ENCODE data around the gene TBC1D7. TPM values are rescaled to one million over a fixed set of nuclear protein-coding genes. Genes with fewer than 3 reads are reported as not detected.

The TBC1D7 gene
- total RNA-seq, 4 donors from 2014 or later, result 5.7 to 14.9 (median 6.6) TPM

GRCh38 chr6:13261464-13261994 is 66.8 kb downstream of the TBC1D7 start:
- DNase-seq (no peak), ATAC-seq (no peak)
- Histone ChIP-seq H3K27me3 (no peaks in the 10 kb centered on the region), H3K4me3 (no peak overlapping the region), H3K9me3 (no peaks in the 10 kb centered on the region), H3K27ac (no peak overlapping the region), H3K36me3 (no peaks in the 10 kb centered on the region), H3K4me1 (no peaks in the 10 kb centered on the region)
- TF ChIP-seq POLR2A (IDR thresholded peaks at IDR 0.05), result no peak
- TF ChIP-seq CTCF (IDR thresholded peaks at IDR 0.05 in 4 of 5, conservative IDR thresholded peaks at IDR 0.05 in 1 of 5), result no peak
- in situ Hi-C loops (cut with MboI; ENCODE audit: low sequenced_read_pairs in 4 of 4), result no loop called here
- intact Hi-C loops (cut with DNase I; ENCODE audit: low total_unique reads), result no loop called here

DNA sequence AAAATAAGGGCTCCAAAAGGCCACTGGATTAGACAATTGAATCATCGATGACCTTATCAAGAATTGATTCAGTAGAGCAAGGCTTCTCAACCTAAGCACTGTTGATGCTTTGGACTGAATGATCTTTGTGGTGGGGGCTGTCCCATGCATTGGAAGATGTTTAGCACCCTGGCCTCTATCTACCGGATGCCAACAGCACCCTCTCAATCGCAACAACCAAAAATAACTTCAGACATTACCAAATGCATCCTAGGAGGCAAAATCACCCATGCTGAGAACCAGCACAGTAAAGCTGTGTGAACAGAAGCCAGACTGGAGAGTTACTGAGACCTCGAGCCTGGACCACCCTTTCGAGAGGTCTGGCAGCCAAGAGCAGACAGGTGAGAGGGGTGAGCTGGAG is 67.5 kb downstream of the TBC1D7 start:
- Histone ChIP-seq H3K27ac (no peak overlapping the region), H3K4me1 (no peaks in the 10 kb centered on the region), H3K36me3 (no peaks in the 10 kb centered on the region), H3K27me3 (no peaks in the 10 kb centered on the region), H3K9me3 (no peaks in the 10 kb centered on the region), H3K4me3 (no peak overlapping the region)
- DNase-seq (no peak), ATAC-seq (no peak)
- TF ChIP-seq POLR2A (IDR thresholded peaks at IDR 0.05) (no peak), CTCF (IDR thresholded peaks at IDR 0.05 in 4 of 5, conservative IDR thresholded peaks at IDR 0.05 in 1 of 5) (no peak)
- in situ Hi-C loops (cut with MboI; ENCODE audit: low sequenced_read_pairs in 4 of 4), result no loop called here
- intact Hi-C loops (cut with DNase I; ENCODE audit: low total_unique reads), result no loop called here

GRCh38 chr6:13260101-13260598 is 68.2 kb downstream of the TBC1D7 start:
- no peaks in the 10 kb centered on the region for H3K4me1 ChIP-seq
- intact Hi-C loops (cut with DNase I; ENCODE audit: low total_unique reads), result no loop called here
- ATAC-seq (no peak), DNase-seq (no peak)
- no peak overlapping the region for H3K27ac ChIP-seq
- TF ChIP-seq CTCF (IDR thresholded peaks at IDR 0.05 in 4 of 5, conservative IDR thresholded peaks at IDR 0.05 in 1 of 5) (no peak), POLR2A (IDR thresholded peaks at IDR 0.05) (no peak)
- H3K4me3 ChIP-seq, result no peak overlapping the region
- no peaks in the 10 kb centered on the region for H3K27me3 ChIP-seq
- in situ Hi-C loops (cut with MboI; ENCODE audit: low sequenced_read_pairs in 4 of 4), result no loop called here
- H3K9me3 ChIP-seq, result no peaks in the 10 kb centered on the region
- H3K36me3 ChIP-seq, result no peaks in the 10 kb centered on the region

DNA sequence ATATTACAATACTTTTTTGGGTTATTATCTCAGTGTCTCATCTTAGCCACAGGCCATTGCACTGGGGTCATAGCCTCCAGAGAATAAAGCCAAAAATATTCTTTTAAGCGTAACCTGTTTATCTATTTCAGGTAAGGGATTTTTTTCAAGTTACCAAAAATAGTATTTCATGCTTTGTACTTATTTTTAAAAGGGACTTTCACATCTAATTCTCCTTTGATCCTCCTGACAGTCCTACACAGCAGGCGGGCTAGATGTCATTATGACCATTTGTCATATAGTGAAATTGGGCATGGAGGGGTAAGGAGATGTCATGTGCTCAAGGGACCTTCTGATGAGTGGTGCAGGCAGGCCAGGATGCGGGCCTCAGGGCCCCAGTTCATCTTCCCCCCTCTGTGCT is 68.9 kb downstream of the TBC1D7 start:
- no peaks in the 10 kb centered on the region for H3K9me3 ChIP-seq
- no peaks in the 10 kb centered on the region for H3K27me3 ChIP-seq
- TF ChIP-seq CTCF (IDR thresholded peaks at IDR 0.05 in 4 of 5, conservative IDR thresholded peaks at IDR 0.05 in 1 of 5) (no peak), POLR2A (IDR thresholded peaks at IDR 0.05) (no peak)
- H3K4me1 ChIP-seq, result no peaks in the 10 kb centered on the region
- in situ Hi-C loops (cut with MboI; ENCODE audit: low sequenced_read_pairs in 4 of 4), result no loop called here
- DNase-seq (no peak), ATAC-seq (no peak)
- H3K27ac ChIP-seq, result no peak overlapping the region
- H3K4me3 ChIP-seq, result no peak overlapping the region
- intact Hi-C loops (cut with DNase I; ENCODE audit: low total_unique reads), result no loop called here
- no peaks in the 10 kb centered on the region for H3K36me3 ChIP-seq
